Forelimb muscle (tissue), 1 donor: ENCODE data around the gene GLI1. TPM values are rescaled to one million over a fixed set of nuclear protein-coding genes. Genes with fewer than 3 reads are reported as not detected.
"Not testable (repeated sequence)": the region's sequence is repeated elsewhere in the genome, so short reads cannot be mapped to it uniquely, and the experiment has no call there.

Experiments used
- DNase-seq: peaks from one replicate; pipeline ENCODE4 v3.0.0-alpha.2; 2013; ENCODE audit warnings: low read depth
- polyA plus RNA-seq: library from polyadenylated mRNA; unstranded; fragments of 120-200 nt; gene quantifications from one replicate; pipeline ENCODE4 v1.2.1, GENCODE V29; 2013; ENCODE audit not compliant: insufficient read length

The GLI1 gene
- polyA plus RNA-seq = 11.2 TPM

DNA sequence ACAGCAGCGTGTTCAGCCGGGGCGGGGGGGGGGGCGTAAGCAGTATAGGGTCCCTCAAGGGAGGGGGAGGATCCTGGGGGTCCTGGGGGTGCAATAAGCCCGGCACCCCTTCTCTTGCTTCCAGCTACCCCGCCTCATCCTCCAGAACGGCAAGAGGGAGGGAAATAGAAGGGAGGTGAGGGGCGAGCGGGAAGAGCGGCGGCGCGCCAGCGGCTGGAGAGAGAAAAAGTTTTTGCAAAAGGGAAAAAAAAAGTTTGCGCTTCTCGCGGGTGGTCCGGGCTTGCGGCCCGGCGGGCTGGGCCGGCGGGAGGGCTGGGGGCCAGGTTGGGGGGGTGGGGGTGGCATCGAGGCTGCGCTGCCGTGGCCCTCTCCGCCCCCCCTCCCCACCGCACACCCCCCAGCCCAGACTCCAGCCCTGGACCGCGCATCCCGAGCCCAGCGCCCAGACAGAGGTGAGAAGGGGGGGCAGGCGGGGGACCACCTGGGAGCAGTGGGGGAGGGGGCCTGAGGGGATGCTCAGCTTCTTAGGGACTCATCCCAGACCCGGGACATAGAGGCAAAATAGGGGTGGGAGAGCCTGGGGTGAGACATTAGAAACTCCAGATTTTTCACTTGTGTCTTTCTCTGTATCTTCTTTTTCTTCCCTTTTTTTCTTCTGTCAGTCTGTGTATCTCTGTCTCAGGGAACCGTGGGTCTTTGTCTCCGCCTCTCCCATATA is at the start of gene GLI1:
Gene GLI1 (plus strand): TSS at position 36 of the 718 bp plus-strand sequence. CDS start 3,907 bp downstream, outside the sequence.
- no peak for DNase-seq

- no peak for DNase-seq
Measured at GRCh38 chr12:57410534-57410933, 49.1 kb upstream of the GLI1 start.

GRCh38 chr12:57414160-57414559 is 45.4 kb upstream of the GLI1 start:
- DNase-seq = not testable (repeated sequence)

- no peak for DNase-seq
Measured at GRCh38 chr12:57415088-57415487, 44.5 kb upstream of the GLI1 start.

DNA sequence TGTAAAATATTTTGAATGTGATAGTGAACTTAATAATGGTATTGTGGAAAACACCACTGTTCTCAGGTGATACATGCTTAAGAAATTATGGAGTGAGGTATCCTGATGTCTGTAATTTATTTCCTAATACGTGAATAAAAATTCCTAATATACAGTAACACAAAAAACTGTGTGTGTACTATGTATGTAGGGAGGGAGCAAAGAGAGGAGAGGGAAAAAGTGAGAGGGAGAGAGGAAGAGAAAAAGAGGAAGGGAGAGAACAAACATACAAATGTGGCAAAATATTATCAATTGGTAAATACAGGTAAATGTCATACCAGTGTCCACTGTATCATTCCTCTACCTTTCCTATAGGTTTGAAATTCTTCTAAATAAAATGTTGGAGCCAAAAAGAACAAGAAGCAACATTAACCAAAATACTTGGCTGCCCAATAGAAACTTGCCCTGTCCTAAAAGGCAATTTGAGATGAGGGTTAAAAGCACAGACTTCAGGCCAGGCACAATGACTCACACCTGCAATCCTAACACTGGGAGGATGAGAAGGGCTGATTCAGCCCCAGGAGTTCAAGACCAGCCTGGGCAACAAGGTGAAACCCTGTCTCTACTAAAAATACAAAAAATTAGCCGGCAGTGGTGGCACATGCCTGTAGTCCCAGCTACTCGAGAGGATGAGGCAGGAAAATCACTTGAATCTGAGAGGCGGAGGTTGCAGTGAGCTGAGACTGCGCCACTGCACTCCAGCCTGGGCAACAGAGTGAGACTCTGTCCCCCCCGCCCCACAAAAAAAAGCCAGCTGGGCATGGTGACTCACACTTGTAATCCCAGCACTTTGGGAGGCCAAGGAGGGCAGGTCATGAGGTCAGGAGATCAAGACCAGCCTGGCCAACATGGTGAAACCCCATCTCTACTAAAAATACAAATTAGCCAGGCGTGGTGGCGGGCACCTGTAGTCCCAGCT is 43.3 kb upstream of the GLI1 start:
- DNase-seq = no peak

DNA sequence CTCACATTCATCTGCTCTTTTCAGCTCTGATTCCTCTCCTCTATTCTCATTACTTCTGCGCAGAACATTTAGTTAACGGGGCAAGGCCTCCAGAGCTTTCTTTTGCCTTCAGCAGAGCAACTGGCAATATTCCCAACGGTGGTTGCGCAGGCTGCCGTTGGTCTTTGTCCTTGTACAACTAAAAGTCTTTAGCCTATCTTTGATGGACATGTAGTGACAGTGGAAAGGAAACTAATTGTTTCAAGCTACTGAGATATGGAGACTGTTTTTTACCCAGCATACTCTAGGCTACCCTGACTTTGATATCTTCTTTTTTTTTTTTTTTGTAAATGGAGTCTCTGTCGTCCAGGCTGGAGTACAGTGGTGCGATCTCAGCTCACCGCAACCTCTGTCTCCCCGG is 41.3 kb upstream of the GLI1 start:
- no peak for DNase-seq

DNA sequence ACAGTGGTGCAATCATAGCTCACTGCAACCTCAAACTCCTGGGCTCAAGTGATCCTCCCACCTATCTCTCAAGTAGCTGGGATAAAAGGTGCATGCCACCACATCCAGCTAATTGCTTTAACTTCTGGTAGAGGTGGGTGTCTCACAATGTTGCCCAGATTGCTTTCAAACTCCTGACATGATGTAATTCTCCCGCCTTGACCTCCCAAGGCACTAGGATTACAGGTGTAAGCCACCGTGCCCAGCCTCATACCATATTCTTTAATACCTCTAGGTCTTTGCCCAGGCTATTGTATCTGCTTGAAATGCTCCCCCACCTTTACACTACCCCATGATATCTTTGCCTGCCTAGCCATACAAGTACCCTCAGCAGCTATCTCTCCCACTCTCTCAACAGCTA is 40.1 kb upstream of the GLI1 start:
- DNase-seq = no peak

DNA sequence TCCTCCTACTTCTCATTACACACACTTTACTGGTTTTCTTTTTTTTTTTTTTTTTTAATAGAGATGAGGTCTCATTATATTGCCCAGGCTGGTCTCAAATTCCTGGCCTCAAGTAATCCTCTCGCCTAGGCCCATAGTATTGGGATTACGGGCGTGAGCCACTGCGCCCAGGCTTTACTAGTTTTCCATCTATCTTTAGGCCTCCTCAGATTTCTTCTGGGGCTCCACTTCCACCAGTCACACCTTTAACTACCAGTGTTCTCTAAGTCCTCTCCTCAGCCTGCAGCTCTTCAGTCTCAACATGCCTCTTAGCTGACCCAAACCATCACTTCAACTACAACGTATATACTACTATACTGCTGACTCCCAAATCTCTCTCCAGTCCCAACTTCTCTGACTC is 39.1 kb upstream of the GLI1 start:
- no peak for DNase-seq

- DNase-seq = not testable (repeated sequence)
Measured at GRCh38 chr12:57426948-57427347, 32.6 kb upstream of the GLI1 start.

DNA sequence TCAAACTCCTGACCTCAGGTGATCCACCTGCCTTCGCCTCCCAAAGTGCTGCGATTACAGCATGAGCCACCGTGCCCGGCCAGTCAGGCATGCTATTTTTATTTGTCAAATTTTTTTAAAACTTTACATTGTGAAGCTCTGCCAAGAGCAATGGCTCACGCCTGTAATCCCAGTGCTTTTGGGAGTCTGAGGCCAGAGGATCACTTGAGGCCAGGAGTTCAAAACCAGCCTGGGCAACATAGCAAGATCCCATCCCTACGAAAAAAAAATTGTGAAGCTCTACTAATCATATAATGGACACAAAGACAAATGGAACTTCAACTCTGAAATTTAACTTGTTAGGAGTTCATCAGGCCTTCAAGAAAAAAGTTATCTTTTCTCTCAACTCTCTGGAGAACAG is 30.6 kb upstream of the GLI1 start:
- no peak for DNase-seq

GRCh38 chr12:57429473-57430111 is 30.0 kb upstream of the GLI1 start:
- DNase-seq = no peak

GRCh38 chr12:57430112-57430930 is 29.3 kb upstream of the GLI1 start:
- no peak for DNase-seq

- DNase-seq = peak; percentile 85
Measured at GRCh38 chr12:57430931-57431566, 28.5 kb upstream of the GLI1 start, which contains the start of gene R3HDM2. Gene R3HDM2, minus strand, starts transcription at chr12:57431043. Its CDS starts 120,615 bp downstream, at chr12:57310428.

DNA sequence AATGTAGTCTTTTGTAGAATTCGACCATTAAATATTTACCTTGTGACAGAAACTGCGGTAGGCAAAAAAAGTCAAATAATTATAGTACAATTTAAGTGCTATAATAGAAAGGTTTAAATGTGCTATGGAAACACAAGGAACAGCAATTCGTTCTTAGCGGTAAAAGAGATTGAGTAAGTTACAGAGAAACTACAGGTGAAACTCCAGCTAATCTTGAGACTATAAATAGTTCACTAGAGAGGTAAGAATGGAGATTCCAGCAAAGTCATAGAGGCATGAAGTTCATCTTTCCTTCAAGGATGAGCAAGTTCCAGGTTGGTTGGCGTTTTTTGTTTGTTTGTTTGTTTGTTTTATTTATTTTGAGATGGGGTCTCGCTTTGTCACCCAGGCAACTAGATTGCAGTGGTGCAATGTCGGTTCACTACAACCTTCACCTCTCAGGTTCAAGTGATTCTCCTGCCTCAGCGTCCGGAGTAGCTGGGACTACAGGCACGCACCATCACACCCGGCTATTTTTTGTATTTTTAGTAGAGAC is 27.9 kb upstream of the GLI1 start:
- no peak for DNase-seq

- DNase-seq = no peak
Measured at GRCh38 chr12:57433370-57433769, 26.2 kb upstream of the GLI1 start.

DNA sequence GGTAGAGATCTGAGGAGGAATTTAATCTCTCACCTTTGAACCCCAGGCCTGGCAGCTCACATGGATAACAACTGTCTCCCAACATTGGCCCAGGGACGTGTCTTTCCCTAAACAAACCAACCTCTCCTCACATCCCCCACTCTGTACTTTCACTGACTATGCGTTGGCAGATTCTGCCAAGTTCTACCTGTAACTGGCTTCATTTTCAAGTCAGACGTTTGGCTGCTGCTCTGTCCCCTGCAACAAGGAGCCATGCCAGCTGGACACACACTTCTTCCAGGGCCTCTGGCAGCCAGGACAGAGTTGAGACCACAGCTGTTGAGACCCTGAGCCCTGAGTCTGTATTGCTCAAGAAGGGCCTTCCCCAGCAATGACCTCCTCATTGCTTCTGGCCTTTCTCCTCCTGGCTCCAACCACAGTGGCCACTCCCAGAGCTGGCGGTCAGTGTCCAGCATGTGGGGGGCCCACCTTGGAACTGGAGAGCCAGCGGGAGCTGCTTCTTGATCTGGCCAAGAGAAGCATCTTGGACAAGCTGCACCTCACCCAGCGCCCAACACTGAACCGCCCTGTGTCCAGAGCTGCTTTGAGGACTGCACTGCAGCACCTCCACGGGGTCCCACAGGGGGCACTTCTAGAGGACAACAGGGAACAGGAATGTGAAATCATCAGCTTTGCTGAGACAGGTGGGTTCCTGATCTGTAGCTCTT is 24.9 kb upstream of the GLI1 start, which contains the start of gene INHBC:
Gene INHBC (plus strand): TSS at position 268 of the 707 bp plus-strand sequence. CDS start 103 bp downstream, at position 371.
- no peak for DNase-seq

GRCh38 chr12:57435293-57435692 is 24.3 kb upstream of the GLI1 start:
- no peak for DNase-seq

GRCh38 chr12:57438400-57438799 is 21.2 kb upstream of the GLI1 start:
- DNase-seq = no peak

DNA sequence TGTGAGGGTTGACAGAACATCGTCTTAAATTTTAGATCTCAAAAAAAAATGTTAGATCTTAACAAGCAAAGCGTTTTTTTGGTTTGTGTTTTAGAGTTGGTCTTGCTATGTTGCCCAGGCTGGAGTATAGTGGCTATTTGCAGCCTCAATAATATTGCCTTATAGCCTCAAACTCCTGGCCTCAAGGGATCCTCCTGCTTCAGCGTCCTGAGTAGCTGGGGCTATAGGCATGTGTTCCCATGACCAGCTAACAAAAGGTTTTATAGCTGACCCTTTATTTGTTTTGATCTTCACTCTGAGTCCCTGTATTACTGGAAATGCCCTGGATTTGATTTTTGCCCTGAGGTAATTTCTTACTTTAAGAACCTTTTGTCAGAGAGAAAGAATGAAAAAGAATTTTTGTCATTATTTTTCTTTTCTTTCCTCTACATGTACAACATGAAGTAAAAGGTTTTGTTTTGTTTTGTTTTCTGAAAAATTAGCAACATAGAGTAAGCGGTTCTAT is 19.8 kb upstream of the GLI1 start:
- DNase-seq = no peak
